HG03432 (cell line): Measurements from ENCODE around the gene PDLIM3.
"Not testable (repeated sequence)": the region's sequence is repeated elsewhere in the genome, so short reads cannot be mapped to it uniquely, and the experiment has no call there.

ENCODE experiments used
- ATAC-seq: cut with Tn5 transposase; IDR thresholded peaks from one replicate; pipeline ENCODE4 v1.9.1; 2021; ENCODE audit warnings: mild to moderate bottlenecking, moderate library complexity; ENCODE audit not compliant: unreplicated experiment

Gene PDLIM3

DNA sequence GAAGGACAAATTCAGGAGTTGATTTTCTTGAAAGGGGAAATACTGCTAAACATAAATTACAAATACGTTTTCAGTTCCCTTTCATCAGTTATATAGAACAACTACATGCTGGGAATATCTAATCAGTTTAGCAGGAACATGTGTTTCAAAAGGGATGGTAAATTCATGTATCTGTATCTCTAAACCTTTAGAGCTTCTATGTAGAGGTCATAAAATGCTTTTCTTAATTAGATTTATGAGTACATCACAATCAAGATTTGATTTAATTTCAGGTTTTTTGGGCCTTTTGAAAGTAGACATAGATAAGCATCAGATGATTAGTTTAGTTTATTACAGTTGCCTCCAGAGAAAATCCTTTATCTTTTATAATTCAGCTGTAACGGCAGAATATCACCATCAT lies 12.9 kb downstream of the PDLIM3 start:
- ATAC-seq, result no peak

DNA sequence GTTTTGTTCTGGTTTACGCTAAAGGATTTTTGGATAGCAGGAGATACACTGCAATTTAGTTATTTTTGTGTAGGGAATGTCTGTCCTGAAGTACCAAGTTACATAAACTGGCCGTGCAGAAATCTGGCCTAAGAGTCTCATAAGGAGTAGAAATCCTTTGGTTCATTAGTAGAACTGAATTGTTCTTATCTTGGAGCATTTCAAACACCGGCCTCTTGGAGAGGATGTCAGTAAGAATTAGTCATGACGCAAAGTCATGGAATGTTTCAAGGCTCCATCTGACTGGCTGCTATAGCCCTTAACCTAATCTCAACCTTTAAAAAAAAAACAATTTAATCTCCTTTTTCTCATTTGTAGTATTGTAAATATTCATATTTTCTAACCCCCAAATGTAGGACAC lies 15.2 kb downstream of the PDLIM3 start:
- ATAC-seq, result no peak

DNA sequence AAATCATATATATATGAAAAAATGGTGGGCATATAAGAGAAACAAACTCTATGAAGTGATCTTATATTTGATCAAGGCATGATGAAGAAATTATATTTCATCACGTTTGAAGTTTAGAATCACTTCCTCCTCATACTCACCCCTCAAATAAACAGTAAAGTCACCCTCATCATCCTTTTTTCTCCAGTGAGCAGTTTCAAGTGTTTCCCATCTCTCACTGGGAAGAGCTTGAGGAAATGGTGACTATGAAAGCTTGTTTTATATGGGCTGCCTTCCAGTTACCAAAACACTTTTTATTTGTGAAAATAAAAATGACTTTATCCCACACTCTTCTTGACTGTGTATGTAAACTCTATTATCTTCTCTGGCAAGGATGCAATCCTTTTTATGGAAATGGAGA lies 16.8 kb downstream of the PDLIM3 start:
- no peak for ATAC-seq

DNA sequence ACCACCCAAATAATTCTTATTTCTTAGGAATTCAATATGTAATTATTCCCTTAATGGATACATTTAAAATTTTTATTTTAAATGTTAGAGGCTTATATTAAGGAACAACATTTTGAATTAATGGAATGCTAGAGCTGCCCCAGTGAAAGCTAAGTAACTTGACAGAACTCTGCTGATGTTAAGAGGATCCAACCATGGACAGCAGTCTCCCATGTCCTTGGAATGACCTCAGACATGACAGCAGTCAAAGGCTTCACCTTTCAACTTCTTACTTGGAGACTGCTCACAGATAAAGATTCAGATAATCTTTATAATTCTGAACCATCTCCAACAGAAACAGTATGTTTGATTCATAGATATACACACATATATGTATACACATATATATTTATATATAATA lies 17.2 kb downstream of the PDLIM3 start:
- ATAC-seq, result no peak

DNA sequence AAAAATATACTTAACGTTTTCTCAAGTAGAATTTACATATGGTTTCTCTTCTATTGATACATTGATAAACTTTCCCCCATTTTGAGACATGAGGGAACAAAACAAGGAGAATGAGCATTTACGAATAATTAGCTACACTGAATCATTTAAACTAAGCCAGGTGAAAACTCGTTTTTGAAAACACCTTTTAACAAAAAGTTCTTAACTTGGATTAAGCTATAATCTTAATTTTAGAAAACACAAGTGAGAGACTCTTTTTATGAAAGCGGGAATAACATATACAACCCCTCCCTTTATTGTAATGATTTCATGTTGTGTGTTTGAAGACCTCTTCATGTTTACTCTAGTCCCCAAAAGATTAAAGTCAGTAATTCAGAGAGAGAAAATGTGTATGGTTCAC lies 20.1 kb downstream of the PDLIM3 start:
- ATAC-seq, result no peak

DNA sequence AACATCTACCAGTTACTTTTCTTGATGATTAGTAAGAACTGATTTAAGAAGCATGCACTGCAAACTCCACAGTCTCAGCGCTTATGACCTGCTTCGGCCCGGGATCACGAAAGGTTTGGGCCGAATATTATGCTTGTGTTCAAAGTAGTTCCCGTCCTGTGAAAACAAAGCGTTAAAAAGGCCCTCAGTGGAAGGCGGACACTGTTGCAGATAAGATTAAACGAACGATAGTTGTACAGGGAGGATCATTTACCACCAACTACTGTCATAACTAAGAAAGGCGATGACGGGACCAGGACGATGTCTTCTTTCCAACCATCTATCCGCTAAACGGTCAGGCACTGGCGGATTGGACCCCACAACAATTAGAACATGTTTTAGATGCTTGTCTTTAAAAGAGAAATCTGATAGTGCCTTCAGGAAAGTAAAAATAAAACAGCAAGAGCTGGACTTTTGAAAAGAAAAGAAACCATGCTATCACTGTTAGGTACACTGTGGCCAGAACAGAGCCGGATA lies 21.1 kb downstream of the PDLIM3 start:
- no peak for ATAC-seq

DNA sequence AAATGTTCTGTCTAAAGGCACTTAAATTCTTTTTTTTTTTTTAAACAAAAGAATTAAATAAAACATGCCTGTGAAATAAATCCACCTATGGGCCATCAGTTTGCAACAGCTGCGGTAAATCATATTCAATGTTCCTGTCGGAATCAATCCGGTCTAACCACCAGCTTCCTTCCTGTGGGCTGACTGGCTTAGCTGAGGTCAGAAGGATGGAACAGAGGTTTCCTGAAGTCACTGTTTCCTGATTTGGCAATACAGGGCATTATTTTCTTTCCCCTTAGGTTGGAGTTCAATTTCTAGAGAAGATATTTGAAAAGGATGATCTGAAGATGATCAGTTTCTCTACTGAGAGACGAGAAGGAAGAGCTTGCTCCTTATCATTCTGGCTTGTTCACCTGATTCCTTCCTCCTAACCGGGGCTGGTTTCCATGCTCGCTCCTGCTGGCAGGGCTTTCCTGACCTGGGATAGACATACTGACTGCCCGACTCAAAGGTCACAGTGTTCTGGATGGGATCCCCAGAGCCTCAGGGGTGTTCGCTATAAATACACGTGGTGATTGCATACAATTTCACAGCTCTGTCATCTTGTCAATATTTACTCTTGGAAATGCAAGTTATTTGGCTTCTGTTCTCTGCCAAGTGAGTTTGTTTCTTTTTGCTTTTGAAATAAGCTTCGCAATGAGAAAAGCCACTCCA lies 21.7 kb downstream of the PDLIM3 start:
- ATAC-seq, result no peak

DNA sequence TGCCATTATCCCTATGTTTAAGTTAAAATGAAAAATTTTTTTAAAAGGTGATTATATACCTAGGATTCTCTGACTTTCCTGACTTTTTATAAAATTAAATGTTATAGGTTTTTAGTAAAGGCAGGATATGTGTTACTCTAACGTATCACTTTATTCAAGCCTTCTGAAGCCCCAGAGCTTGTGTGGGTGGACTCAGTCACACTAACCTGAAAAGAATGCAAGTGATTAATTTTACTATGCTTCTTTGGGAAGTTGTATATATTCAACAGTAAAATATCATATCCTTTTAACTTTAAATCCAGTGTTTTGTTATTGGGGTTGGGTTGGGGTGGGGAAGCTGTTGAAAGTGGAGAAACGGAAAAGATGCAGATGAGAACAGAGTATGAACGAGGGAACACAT lies 22.8 kb downstream of the PDLIM3 start:
- no peak for ATAC-seq

DNA sequence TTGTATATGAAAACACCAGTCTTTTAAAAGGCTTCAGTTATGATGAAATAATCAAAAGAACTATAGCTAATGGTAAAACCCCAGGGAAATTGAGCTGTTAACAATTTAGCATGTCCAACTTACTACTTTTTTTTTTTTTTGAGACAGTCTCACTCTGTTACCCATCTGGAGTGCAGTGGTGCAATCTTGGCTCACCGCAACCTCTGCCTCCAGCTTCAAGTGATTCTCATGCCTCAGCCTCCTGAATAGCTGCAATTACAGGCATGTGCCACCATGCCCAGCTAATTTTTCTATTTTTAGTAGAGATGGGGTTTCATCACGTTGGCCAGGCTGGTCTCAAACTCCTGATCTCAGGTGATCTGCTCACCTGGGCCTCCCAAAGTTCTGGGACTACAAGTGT lies 24.1 kb downstream of the PDLIM3 start:
- ATAC-seq, result not testable (repeated sequence)

DNA sequence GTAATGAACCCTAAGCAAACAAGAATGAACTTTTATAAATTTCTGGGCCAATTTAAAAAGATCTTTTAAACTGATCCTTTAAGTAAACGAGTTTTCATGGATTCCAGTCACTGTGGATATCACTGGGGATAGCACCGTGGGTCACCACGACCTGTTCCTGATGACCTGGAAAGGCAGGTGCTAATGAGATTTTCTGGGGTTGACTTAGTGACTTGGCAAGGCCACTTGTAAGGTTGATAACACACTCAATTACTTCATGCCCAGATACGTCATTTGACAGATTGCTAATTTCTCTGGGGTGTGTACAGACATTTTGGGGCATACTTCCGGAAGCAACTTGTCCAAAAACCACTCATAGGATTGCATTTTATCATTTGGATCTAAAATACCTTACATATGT lies 24.5 kb downstream of the PDLIM3 start:
- no peak for ATAC-seq

DNA sequence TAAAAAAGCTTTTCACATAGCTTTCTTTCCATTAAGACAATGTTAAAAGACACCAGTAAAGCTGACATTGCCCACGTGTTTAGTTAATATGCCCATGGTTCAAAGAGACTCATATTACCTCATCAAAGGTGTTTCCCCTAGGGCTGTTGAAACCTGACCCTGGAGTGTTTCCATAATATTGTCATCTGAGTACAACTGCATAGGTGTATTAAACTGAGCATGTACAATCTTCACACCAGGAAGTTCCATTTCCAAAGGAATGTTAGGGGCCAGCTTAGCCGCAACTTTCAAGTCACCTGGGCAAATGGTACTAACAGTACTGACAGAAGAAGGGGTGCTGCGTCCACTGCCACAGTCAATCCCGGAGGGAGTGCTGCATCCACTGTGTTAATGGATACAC lies 27.1 kb downstream of the PDLIM3 start:
- no peak for ATAC-seq

DNA sequence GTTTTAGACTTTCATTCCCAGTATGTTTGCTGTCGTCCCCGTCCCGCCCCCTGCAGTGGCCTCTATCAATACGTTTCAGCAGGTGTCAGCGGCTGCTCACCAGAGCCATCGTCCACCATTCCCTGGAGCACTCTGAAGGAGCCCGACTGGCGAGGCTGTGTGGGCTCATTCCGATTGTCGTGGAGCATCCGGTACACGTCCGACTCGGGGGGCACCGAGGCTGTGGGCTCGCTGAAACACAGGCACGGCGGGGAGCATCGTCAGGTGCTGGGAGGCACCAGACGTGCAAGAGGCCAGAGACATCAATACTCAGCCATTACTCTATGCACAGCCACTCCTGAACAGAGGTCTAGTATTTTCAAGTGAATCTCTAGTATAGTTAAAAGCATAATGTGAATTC lies 28.9 kb downstream of the PDLIM3 start:
- no peak for ATAC-seq

DNA sequence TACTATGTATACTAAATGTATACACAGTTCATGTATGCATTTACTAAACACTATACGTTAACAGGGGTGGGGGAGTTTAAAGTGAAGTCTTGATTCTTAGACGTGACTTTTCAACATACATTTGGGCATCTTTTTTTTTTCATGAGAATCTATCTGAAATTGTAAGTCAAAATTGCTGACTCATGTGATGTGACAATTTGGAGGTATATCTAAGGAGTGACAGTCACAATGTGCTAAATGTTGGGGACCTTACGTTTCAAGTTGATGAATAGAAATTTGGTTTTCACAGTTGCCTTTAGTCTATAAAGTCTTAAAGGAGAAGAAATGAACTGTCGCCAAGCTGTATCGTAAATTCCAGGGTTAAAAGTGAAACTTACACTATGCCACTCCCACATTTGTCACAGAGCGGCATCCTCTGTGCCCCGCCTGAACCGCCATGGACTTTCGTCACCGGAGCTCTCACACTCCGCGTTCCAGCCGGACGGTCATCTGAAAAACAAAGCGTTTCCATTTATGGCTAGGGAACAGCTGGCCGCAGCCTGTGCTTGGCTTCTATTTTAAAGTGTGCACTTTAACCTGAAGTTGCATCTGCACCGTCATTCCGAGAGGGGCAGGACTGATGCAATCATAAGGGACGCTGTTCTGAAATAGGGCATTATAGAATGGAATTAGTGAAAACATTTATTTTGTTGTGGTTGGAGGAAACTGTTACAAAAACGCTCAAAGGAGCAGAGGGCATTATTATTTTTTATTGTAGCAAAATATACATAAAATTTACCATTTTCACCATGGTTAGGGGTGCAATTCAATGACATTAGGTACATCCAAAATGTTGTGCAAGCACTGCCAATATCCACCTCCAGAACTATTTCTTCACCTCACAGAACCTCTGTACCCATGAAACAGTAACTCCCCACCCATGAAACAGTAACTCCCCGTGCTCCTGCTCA lies 30.9 kb downstream of the PDLIM3 start:
- no peak for ATAC-seq

DNA sequence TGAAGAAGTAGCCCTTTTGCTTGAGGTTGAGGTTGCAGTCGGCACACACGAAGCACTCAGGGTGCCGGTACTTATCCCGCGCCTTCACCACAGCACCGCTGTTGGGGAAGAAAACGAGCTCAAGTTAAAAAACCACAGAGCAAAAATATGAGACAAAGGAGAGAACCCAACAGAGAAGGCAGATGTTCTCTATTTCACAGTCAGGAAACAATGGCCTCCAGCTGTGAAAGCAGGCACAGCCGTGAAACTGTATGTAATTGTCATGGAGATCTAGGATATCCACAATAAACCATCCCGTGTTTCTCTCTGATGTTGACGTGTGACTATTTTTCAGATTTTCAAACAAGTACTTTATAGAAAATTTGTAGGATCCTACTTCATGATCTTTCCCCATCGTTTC lies 32.9 kb downstream of the PDLIM3 start:
- ATAC-seq, result no peak

DNA sequence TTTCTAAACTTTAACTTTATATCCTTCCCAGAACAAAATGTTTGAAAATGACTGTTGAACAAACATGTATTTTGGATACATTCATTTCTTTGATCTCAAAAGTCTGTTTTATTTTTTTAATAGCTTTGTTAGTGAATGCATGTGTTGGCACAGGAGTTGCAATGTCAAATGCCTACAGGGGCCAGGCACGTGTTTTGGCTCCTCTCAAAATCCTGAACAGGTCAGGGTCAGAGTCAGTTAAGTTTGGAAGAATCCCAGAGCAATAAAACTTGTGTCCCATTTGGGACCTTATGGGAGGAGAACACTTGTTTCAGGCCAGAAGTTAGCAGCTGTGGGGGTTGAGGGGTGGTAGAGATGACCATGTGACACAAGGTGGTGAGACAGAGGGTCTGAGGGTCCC lies 34.7 kb downstream of the PDLIM3 start:
- no peak for ATAC-seq

DNA sequence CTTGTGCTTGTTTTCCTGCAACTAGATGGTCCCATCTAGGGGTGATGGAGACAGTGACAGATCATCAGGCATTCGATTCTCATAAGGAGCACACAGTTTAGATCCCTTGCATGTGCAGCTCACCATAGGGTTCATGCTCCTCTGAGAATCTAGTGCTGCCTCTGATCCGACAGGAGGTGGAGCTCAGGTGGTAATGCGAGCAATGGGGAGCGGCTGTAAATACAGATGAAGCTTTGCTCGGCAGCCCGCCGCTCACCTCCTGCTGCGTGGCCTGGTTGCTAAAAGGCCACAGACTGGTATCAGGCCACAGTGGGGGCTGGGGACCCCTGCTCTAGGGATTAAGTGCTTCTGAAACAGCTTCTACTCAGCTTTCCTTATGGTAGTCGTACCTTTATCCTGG lies 35.3 kb downstream of the PDLIM3 start:
- ATAC-seq, result no peak

DNA sequence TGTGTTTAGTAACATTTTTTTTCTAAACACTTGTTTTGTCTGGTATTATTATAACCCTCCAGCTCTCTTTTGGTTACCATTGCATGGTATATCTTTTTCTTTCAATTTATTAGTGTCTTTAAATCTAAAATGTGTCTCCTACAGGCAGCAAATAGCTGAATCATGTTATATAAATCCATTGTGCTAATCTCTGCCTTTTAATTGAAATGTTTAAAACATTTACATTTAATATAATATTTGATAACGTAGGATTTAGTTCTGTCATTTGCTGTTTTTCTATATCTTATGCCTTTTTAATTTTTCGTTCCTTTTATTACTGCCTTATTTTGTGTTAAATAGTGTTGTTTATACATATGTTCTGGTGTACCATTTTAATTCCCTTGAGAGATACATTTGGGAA lies 46.7 kb downstream of the PDLIM3 start:
- ATAC-seq, result no peak

DNA sequence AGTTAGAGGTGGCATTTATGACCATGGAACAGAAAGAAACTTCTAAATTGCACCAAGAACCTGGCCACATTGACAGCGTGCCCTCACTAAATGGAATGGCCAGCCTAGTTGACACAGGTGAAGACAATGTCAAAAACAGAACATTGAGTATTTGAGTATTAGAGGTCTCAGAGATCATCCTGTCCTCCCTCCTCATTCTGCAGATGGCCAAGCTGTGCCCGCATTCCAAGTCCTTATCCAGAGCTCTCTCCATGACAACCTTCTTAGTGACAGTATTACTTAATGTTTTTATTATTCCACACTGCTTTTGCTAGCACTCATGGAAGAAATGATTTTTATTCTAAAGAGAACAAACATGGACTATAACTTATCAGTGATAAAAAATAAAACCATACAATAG lies 53.9 kb downstream of the PDLIM3 start:
- ATAC-seq, result no peak

DNA sequence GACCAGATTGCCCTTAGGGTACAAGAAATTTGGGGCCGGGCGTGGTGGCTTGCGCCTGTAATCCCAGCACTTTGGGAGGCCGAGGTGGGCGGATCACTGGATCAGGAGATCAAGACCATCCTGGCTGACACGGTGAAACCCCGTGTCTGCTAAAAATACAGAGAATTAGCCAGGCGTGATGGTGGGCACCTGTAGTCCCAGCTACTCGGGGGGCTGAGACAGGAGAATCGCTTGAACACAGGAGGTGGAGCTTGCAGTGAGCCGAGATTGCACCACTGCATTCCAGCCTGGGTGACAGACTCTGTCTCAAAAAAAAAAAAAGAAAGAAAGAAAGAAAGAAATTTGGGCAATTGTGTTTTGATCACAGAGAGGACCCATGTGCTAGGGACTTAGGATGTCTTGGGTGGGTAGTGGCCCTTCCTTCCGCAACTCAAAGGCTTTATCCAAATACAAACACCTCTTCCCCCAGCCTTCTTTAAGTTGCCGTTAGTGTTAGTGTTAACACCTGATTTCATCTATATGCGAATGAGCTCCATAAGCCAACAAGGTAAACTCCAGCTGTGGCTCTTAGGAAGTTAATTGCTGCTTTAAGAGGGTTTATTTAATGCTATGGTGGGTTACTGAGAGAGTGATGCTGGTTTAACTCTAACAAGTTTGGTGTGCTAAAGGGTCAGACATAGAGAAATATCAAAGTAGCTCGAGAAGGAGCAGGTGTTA lies 55.1 kb downstream of the PDLIM3 start:
- ATAC-seq, result peak; percentile 37

DNA sequence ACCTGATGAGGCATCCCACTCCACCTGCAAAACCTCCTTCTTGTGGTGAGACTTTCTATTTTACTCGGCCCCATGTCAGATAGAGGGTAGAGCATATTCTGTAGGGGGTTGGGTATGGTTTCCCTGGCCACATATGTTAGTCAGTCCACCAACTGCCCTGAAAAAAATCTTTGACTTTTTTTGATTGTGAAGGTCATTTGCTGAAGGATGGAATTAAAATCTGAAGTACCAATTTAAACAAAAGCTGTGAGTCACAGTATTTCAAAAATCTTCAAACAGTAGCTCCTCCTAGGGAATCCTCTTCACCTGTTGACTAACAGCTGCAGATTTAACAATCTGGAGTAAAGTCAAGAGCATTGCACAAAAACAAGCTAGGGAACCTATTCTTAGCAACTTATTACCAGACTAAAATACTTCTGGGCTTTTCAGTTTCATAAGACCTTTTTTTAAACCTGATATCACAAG lies 55.8 kb downstream of the PDLIM3 start:
- ATAC-seq, result peak; percentile 93

DNA sequence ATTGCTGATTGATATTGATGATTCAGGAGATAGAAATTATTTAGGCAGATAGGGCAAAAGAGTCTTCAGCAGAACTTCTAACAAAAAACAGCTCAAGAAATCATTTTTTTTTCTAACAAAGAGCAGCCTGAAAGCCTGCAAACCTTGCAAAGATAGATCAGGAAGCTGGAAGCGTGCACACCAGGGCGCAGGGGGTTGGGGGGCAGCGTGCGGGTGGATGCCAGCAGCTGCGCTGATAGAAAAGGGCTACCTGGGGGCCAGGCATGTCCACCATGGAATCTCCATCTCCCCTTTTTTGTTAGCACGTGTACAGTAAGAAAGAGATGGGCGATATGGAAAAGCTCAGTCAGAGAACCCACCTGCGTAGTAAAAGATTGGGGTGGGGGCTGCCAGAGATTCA lies 62.1 kb downstream of the PDLIM3 start:
- no peak for ATAC-seq
